Measurements from ENCODE around the gene LDLRAD4. TPM values are rescaled to one million over a fixed set of nuclear protein-coding genes. Genes with fewer than 3 reads are reported as not detected.

Gene LDLRAD4
- total and polyA plus RNA-seq, 12 donors: 3.9 to 64.5 (median 36.0) TPM

DNA sequence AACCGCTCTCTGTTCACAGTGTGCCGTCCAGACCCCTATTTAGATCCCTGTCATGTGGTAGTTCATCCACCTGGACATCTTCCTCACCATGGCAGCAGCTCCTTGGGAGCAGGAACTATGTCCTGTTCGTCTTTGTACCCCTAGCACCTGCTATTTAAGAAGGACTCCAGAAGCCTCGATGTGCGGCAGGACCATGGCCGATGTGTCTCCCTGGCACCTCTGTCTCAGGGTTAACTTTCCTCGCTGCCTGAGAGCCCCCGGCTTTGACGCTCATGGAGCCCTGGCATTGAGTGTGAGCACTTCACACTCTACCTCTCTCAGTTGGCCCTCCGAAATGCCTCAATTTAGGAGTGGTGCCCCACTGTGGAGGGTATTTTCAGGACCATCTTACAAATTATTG lies 355.8 kb downstream of the LDLRAD4 start:
- Histone ChIP-seq H3K4me3 (no peak overlapping the region), H3K4me1 (replicated peaks in 1 of 2) (peaks cover 0 to 12% of the 10 kb centered on the region in 2 donors), H3K9me3 (replicated peaks in 1 of 3) (no peaks in the 10 kb centered on the region), H3K36me3 (replicated peaks in 1 of 2) (no peaks in the 10 kb centered on the region), H3K27me3 (no peaks in the 10 kb centered on the region), H3K27ac (no peak overlapping the region)
- no peak for TF ChIP-seq POLR2A (IDR thresholded peaks at IDR 0.05)
- TF ChIP-seq, protein P1, sequence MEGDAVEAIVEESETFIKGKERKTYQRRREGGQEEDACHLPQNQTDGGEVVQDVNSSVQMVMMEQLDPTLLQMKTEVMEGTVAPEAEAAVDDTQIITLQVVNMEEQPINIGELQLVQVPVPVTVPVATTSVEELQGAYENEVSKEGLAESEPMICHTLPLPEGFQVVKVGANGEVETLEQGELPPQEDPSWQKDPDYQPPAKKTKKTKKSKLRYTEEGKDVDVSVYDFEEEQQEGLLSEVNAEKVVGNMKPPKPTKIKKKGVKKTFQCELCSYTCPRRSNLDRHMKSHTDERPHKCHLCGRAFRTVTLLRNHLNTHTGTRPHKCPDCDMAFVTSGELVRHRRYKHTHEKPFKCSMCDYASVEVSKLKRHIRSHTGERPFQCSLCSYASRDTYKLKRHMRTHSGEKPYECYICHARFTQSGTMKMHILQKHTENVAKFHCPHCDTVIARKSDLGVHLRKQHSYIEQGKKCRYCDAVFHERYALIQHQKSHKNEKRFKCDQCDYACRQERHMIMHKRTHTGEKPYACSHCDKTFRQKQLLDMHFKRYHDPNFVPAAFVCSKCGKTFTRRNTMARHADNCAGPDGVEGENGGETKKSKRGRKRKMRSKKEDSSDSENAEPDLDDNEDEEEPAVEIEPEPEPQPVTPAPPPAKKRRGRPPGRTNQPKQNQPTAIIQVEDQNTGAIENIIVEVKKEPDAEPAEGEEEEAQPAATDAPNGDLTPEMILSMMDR (IDR thresholded peaks at IDR 0.05): no peak
- WGBS, 4 donors: 89 to 97% (median 95%) methylated on average over 8 to 10 of the region's 10 CpGs
- no peak for DNase-seq
- intact Hi-C loops (cut with DNase I): no loop called here

GRCh38 chr18:13574761-13575160 lies 356.2 kb downstream of the LDLRAD4 start:
- TF ChIP-seq POLR2A (IDR thresholded peaks at IDR 0.05): no peak
- TF ChIP-seq, protein P1 (IDR thresholded peaks at IDR 0.05): no peak
- 50 to 70% (median 62%) methylated on average over 1 of the region's 1 CpG for WGBS, 4 donors
- no peak for DNase-seq
- Histone ChIP-seq H3K36me3 (replicated peaks in 1 of 2) (no peaks in the 10 kb centered on the region), H3K4me1 (replicated peaks in 1 of 2) (peaks cover 0 to 16% of the 10 kb centered on the region in 2 donors), H3K27me3 (no peaks in the 10 kb centered on the region), H3K27ac (no peak overlapping the region), H3K9me3 (replicated peaks in 1 of 3) (no peaks in the 10 kb centered on the region), H3K4me3 (no peak overlapping the region)
- intact Hi-C loops (cut with DNase I): no loop called here

GRCh38 chr18:13576598-13576997 lies 358.0 kb downstream of the LDLRAD4 start:
- WGBS, 4 donors: 89 to 91% (median 90%) methylated on average over 6 of the region's 6 CpGs
- DNase-seq: no peak
- intact Hi-C loops (cut with DNase I): no loop called here

DNA sequence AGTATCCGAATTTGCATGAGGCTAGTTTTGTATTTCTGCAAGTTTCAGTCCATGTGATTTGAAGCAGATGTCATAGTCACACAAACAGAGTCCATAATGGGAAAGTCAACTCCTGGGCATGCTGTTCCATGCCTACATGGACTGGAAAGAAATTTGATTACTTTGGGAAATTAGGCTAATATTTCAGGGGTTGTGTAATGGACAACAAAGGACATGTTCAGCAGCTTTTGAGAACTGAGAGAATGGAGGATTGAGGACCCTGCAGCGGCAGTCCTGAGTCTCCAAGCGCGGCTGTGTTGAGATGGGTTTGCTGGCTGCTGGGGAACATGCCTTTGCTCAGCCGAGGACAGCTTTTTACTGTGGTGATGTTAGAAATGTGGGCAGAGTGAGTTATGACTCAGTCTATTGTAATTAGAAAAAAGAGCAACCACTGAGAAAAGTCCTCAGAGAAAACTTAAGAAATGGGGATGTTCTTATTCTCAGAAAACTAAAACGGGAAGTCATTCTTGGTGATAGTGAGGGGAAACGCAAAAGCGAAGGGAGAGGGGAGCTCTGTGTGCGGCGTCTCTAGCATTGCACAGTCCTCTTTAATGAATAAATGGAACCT lies 358.6 kb downstream of the LDLRAD4 start:
- Histone ChIP-seq H3K9me3 (replicated peaks in 1 of 3) (no peaks in the 10 kb centered on the region), H3K27ac (peak overlapping the region in 2 of 5 donors; percentile 27 to 62), H3K27me3 (no peaks in the 10 kb centered on the region), H3K4me3 (no peak overlapping the region), H3K36me3 (replicated peaks in 1 of 2) (no peaks in the 10 kb centered on the region), H3K4me1 (replicated peaks in 1 of 2) (peaks cover 0 to 17% of the 10 kb centered on the region in 2 donors)
- no peak for TF ChIP-seq POLR2A (IDR thresholded peaks at IDR 0.05)
- TF ChIP-seq, protein P1 (IDR thresholded peaks at IDR 0.05): no peak
- DNase-seq: no peak
- WGBS, 4 donors: 58 to 75% (median 66%) methylated on average over 10 of the region's 10 CpGs
- intact Hi-C loops (cut with DNase I): no loop called here

More at GRCh38 chr18:13576598-13576997, 358.0 kb downstream of the LDLRAD4 start:
- Histone ChIP-seq H3K4me1 (replicated peaks in 1 of 2) (peaks cover 0 to 17% of the 10 kb centered on the region in 2 donors), H3K27ac (peak overlapping the region in 2 of 5 donors; percentile 27 to 29), H3K36me3 (replicated peaks in 1 of 2) (no peaks in the 10 kb centered on the region), H3K27me3 (no peaks in the 10 kb centered on the region), H3K4me3 (no peak overlapping the region), H3K9me3 (replicated peaks in 1 of 3) (no peaks in the 10 kb centered on the region)
- TF ChIP-seq, protein P1 (IDR thresholded peaks at IDR 0.05): no peak
- TF ChIP-seq POLR2A (IDR thresholded peaks at IDR 0.05): no peak
